NCI-H1436 treated with DMSO at 0.1 percent for 48 hours (cell line): ENCODE measurements around the gene SPATA6L.
"Not testable (repeated sequence)": the region's sequence is repeated elsewhere in the genome, so short reads cannot be mapped to it uniquely, and the experiment has no call there.

ENCODE experiments used
- DNase-seq: peaks from one replicate; lab custom pipeline; 2025; lab: John Stamatoyannopoulos, UW

SPATA6L gene

DNA sequence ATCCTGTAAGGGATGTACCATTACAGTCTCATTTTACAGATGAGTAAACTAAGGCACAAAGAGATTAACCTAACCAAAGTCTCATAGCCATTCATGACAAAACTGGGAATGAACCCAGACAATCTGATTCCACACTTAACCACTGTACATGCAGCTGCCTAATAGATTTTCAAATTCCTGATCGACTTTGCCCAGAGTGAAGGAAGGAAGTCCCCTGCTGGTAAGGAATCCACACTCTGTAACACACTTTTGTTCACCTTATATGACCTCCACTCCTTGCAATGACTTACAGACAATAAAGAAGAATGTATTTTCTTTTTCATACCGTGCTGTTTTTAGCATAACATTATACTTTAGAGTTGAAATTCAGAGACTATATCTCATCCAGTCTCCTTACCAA, 35.4 kb downstream of the SPATA6L start:
- DNase-seq: no peak

DNA sequence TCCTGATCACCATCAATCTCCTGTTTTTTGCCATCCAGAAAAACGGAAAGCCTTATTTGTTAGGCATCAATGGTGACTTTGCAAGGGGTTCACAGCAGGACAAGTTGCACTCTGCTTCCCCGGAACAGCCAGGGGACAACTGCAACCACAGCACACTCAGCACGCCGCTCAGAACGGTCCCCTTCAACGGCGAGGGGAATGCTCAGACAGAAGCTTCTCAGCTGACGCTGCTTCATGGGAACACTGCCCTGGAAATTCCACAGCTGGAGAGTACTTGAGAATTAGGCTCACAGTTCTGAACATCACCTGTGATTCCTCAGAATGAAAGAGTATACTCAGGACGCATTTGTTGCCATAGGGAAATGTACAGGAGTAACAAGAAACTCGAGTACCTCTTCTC, 44.3 kb downstream of the SPATA6L start:
- no peak for DNase-seq

GRCh38 chr9:4620881-4621555, 45.3 kb downstream of the SPATA6L start:
- no peak for DNase-seq

DNA sequence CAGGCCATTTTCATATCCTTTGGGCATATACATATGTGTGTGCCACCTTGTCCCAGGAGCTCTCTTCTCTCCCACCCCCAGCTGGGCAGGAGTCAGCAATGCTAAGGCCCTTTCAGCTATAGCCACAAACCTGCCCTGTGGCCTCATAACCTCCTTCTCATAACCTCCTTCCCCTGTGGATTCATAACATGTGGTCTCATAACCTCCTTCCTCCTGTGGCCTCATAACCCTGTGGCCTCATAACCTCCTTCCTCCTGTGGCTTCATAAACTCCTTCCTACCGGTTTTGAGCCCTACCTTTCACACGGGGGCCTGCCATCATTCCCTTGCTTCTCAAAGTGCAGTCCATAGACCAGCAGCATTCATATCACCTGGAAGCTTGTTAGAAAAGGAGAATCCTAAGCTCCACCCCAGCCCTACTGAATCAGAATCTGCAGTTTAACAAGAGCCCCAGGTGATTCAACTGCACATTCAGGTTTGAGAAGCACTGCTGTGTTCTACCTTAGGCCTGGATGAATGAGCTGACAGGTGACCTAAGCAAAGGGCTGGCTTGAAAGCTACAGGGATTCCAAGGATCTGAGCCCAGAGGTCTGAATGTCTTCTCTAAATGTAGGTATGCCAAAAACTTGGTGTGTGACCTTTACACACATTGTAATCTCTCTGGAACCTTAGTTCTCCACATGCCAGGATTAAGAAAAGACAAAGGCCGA, 46.1 kb downstream of the SPATA6L start:
- no peak for DNase-seq

- no peak for DNase-seq
These were observed 47.6 kb downstream of the SPATA6L start for GRCh38 chr9:4618700-4619099.

GRCh38 chr9:4617752-4618151, 48.5 kb downstream of the SPATA6L start:
- no peak for DNase-seq

- no peak for DNase-seq
These were observed 50.5 kb downstream of the SPATA6L start for GRCh38 chr9:4615778-4616177.

DNA sequence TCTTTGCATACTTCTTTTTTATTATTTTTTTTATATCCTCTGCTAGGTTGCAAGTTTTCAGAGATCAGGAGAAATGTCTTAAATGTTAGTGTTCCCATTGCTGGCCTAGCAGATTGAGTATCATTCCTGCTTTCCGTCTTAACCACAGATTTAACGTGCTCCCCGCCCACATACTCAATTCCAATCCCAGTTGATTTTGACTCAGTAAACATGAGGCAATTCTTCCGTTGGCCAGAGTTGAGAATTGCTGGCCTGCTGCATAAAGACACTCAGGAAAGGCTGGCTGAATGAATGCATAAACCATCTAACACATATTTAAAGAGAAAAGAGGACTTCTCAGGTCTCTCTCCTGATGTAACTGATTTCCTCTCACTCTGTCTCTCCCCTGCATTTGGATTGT, 51.0 kb downstream of the SPATA6L start:
- DNase-seq: no peak

GRCh38 chr9:4614627-4615026, 51.7 kb downstream of the SPATA6L start:
- DNase-seq: no peak

GRCh38 chr9:4606033-4606432, 60.2 kb downstream of the SPATA6L start:
- not testable (repeated sequence) for DNase-seq

- DNase-seq: peak; percentile 68
These were observed 61.6 kb downstream of the SPATA6L start for GRCh38 chr9:4604678-4605095.

DNA sequence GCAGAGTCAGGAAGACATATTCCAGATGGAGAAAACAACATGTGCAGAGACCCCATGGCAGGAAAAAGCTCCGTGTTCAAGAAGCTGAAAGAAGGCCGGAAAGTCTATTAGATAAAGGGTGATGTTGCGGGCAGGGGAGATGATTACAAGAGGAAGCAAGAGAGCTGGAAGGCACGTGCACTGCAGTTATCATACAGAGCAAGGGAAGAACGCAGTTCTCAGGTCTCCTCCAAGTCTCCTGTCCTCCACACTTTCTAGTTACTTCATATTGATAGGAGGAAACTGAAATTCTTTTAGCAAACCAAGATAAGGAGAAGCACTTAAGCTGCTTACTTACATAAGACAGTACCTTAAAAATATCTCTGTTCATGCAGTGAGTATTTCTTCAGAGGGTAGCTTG, 62.5 kb downstream of the SPATA6L start:
- DNase-seq: no peak

- DNase-seq: no peak
These were observed 65.9 kb downstream of the SPATA6L start for GRCh38 chr9:4600368-4600767.

DNA sequence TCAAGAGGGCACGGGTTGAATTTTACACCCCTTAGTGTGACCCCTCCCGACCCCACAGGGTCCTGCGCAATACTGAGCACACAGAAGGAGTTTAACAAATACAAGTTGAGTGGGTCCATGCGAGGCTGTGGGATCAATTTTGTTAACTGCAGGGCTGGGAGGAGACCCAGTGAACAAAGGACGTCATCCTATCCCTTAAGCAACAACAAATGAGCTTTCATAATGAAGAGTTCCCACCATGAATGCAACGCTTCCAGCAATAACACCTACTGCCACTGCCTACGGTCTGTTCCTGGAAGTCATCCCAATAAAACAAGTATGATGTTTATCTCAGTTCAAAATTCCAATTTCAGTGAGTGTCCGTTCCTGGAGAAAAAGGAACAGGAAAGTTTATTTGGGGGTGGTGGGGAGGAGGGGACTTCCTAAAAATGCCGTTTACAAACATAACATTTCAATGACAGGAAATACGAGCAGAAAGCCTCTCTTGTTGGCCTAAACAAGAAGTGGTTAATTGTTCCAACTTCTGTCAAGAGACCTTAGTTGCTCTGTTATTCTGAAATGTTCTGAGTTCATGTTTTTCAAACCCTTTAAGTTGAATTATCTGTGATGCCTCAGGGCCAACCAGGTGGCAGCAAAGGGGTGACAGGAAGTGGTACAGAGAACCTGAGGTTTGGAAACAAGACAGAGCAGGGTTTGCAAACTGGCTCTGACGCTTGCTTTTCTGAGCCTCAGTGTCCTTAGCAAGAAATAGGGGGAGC, 69.9 kb downstream of the SPATA6L start:
- DNase-seq: no peak

DNA sequence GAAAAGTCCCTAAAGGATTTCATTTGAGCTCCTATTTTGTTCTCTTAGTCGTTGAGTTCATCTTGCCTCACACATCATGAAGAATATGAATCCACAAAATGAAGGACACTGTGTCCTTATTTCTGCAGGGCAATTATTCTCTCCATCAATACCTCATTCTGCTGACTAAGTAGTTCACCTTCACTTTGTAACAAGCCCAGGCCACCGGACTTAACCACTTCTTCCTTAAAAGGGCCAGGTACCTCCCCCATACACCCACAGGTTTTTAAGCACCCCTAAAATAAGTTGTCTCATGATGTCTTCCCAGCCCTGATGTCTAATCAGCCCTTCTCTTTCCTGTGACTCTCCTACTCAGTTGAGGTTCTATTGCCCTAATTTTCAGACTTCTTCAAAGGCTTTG, 71.3 kb downstream of the SPATA6L start:
- no peak for DNase-seq

DNA sequence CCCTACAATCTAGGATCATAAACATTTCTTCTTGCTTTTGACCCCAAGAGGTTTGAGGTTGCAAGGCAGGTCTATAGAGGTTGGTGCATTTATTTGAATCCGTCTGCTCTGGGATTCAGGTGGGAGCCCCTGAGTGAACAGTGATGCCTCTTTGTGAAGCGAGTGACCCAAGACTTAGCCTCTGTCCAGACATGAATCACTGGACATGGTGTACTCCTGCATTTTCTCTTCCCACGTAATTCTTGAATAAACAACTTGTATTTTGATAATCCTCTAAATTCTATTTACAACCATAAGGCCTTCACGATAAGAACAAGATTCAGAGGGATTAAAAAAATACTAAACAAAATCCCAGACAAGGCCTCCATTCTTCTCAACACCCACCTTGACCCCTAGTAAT, 71.7 kb downstream of the SPATA6L start:
- DNase-seq: no peak

DNA sequence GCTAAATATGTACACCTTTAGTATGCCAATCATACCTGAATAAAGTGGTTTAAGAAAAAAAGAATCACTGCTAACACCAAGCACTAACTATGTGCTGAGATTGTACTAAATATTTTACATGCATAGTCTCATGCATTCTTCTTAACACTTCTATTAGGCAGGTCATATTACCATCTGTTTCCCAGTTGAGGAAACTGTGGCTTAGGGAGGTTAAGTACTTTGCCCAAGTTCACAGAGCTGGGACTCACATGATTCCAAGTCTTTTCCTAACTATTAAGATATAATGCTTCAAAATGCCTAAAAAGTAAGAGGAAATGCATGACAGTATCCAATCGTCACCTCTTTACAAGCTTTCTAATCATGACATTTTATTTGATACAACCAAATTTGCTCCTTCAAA, 73.4 kb downstream of the SPATA6L start:
- DNase-seq: no peak

GRCh38 chr9:4592295-4592694, 74.0 kb downstream of the SPATA6L start:
- DNase-seq: no peak

GRCh38 chr9:4591123-4591500, 75.2 kb downstream of the SPATA6L start:
- no peak for DNase-seq

- DNase-seq: no peak
These were observed 75.7 kb downstream of the SPATA6L start for GRCh38 chr9:4590430-4591122.

GRCh38 chr9:4588721-4589120, 77.6 kb downstream of the SPATA6L start:
- DNase-seq: no peak

DNA sequence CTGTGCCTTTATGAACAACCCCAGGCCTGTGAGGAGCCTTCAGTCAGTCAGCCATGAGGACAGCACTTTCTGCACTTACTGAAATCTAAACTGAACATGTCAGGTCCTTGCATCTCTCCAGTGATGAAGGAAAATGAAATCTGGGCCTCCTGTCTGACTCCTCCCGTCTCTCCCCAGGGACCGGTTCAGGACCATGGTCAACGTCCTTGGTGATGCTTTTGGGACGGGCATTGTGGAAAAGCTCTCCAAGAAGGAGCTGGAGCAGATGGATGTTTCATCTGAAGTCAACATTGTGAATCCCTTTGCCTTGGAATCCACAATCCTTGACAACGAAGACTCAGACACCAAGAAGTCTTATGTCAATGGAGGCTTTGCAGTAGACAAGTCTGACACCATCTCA, 81.1 kb downstream of the SPATA6L start:
- DNase-seq: no peak

DNA sequence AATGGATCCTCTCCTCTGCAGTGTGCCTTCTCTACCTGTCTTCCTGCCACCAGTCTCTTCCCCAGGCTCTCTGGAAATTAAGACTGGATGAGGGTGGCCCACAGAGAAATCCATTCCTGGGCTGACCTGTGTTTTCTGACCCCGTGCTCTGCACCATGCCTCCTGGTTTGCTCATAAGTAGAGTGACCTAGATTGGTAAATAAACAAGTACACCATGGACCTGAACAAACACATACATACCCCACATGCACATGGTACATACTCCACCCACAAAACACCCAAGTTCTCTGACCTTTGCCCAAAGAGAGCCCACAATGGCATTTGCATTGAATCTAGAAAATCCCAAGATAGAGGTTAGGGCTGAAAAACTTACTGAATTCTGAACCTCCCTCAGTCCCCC, 81.6 kb downstream of the SPATA6L start:
- DNase-seq: no peak
